Liver (tissue), 10 donors: ENCODE results near the gene MS4A6A. TPM values are rescaled to one million over a fixed set of nuclear protein-coding genes. Genes with fewer than 3 reads are reported as not detected.

Experiments
- DNase-seq: peaks from one replicate; pipeline ENCODE4 v3.0.0-alpha.2; 2017; ENCODE audit warnings: low spot score
- H3K27ac ChIP-seq, 2 donors: one replicate each; pipeline ENCODE4 v1.7.0; 2013; ENCODE audit warnings: inconsistent platforms in 2 of 2, low read length in 2 of 2, control low read depth in 1 of 2, low read depth in 1 of 2, mild to moderate bottlenecking in 1 of 2
- H3K27me3 ChIP-seq, 4 donors: one replicate each; pipeline versions ENCODE4 v1.6.1 to v1.7.0; 2013; ENCODE audit warnings: low read length in 3 of 4, inconsistent platforms in 1 of 4, mild to moderate bottlenecking in 1 of 4, moderate library complexity in 1 of 4; ENCODE audit not compliant: control insufficient read depth in 4 of 4, insufficient read depth in 4 of 4
- H3K36me3 ChIP-seq, 4 donors: one replicate each; pipeline versions ENCODE4 v1.6.1 to v1.7.0; 2013; ENCODE audit warnings: low read length in 3 of 4, mild to moderate bottlenecking in 3 of 4, low read depth in 1 of 4, moderate library complexity in 1 of 4; ENCODE audit not compliant: control insufficient read depth in 4 of 4, insufficient read depth in 3 of 4
- H3K4me1 ChIP-seq, 4 donors: one replicate each; pipeline versions ENCODE4 v1.6.1 to v1.7.0; 2013; ENCODE audit warnings: low read length in 3 of 4, mild to moderate bottlenecking in 3 of 4, moderate library complexity in 1 of 4; ENCODE audit not compliant: control insufficient read depth in 4 of 4, insufficient read depth in 4 of 4
- H3K4me3 ChIP-seq, 3 donors: one replicate each; pipeline versions ENCODE4 v1.6.1 to v1.7.0; 2013; ENCODE audit warnings: low read length in 3 of 3, control low read depth in 1 of 3, low read depth in 1 of 3, mild to moderate bottlenecking in 1 of 3
- H3K9ac ChIP-seq, 2 donors: one replicate each; pipeline ENCODE4 v1.7.0; 2013; ENCODE audit warnings: low read length in 2 of 2, mild to moderate bottlenecking in 2 of 2, moderate library complexity in 2 of 2, control low read depth in 1 of 2, low read depth in 1 of 2
- H3K9me3 ChIP-seq, 4 donors: one replicate each; pipeline versions ENCODE4 v1.6.1 to v1.7.0; 2013; ENCODE audit warnings: low read length in 3 of 4; ENCODE audit not compliant: control insufficient read depth in 4 of 4
- FOXA1 ChIP-seq: IDR thresholded peaks from 2 replicates; pipeline ENCODE4 v1.6.1; 2016; ENCODE audit warnings: antibody characterized with exemption
- HNF4A ChIP-seq, 2 donors: conservative IDR thresholded peaks; 2 replicates each; pipeline ENCODE4 v1.6.1; 2016; ENCODE audit warnings: antibody characterized with exemption in 2 of 2, mild to moderate bottlenecking in 2 of 2
- MAX ChIP-seq: IDR thresholded peaks from 2 replicates; pipeline ENCODE4 v1.6.1; 2016; ENCODE audit warnings: antibody characterized with exemption
- NR2F2 ChIP-seq: IDR thresholded peaks from 2 replicates; pipeline ENCODE4 v1.6.1; 2016; ENCODE audit warnings: antibody characterized with exemption
- RAD21 ChIP-seq, 2 donors: IDR thresholded peaks; 2 replicates each; pipeline ENCODE4 v1.6.1; 2016; ENCODE audit warnings: antibody characterized with exemption in 2 of 2, mild to moderate bottlenecking in 2 of 2
- REST ChIP-seq: IDR thresholded peaks from 2 replicates; pipeline ENCODE4 v1.6.1; 2016; ENCODE audit warnings: antibody characterized with exemption, mild to moderate bottlenecking
- WGBS: extraction: QIAGEN DNeasy Blood & Tissue Kit; methylation state at CpG from one replicate; pipeline ENCODE4 v1.1.7; 2013; 5-methylcytosine and 5-hydroxymethylcytosine counted together
- polyA plus RNA-seq, 2 donors: library from polyadenylated mRNA; stranded (reverse) in 1 of 2; unstranded in 1 of 2; fragments of 200-250 nt in 1 of 2; fragments of >200 nt in 1 of 2; fragmentation: Nextera tagmentation in 1 of 2; extraction: Ambion mirVana in 1 of 2; gene quantifications; one replicate each; pipeline versions ENCODE4 v1.2.1 to v1.2.3, GENCODE V29; 2013 to 2015
- small RNA-seq: library from RNA; depleted of rRNA; stranded (forward); fragments of <200 nt; gene quantifications from one replicate; pipeline ENCODE3, GENCODE V24; 2014
- total RNA-seq, 2 donors: library from RNA; depleted of rRNA; stranded (reverse); fragments of >200 nt; gene quantifications; one replicate each; pipeline ENCODE4 v1.2.3, GENCODE V29; 2014
- donor health status: healthy.
- donor health status: healthy.
- donor health status: healthy.
- donor health status: healthy.
- donor health status: healthy.

MS4A6A gene
- total and polyA plus RNA-seq, 4 donors = 64.6 to 117 (median 99.4) TPM

DNA sequence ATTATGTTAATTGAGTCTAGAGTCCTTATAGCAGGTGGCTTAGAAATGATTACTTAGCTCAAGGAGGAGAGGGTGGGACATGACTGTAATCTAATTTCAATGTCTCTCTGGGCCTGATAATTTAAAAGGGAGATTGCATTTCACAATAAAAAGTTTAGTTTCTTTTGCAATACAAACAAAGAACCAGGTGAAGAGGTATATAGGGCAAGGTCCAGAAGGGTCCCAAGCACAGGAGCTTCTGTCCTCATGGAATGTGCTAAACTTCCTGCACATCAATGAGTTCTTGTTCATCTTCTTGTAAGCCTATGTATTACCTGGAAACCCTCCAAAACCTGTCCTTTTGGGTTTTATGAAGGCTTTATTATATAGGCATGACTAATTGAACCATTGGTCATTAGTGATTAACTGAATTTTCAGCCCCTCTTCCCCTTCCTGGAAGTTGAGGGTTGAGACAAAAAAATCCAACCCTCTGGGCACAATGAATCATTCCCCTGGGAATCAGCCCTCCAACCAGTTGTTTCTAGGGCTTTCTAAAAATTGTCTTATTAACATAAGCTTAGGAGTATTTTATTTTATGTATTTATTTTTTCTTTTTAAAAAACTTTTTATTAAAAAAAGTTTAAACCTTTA is 56.8 kb downstream of the MS4A6A start:
- H3K4me3 ChIP-seq = no peak overlapping the region
- TF ChIP-seq MAX = no peak
- peak in 1 of 2 donors; percentile 12 for TF ChIP-seq HNF4A (conservative IDR thresholded peaks at IDR 0.05)
- no peak overlapping the region for H3K27ac ChIP-seq
- H3K9ac ChIP-seq = no peak overlapping the region
- no peaks in the 10 kb centered on the region for H3K27me3 ChIP-seq
- H3K4me1 ChIP-seq = no peaks in the 10 kb centered on the region
- H3K9me3 ChIP-seq = no peaks in the 10 kb centered on the region
- no peak for DNase-seq
- no peaks in the 10 kb centered on the region for H3K36me3 ChIP-seq

- Histone ChIP-seq H3K27me3 (no peaks in the 10 kb centered on the region), H3K9ac (no peak overlapping the region), H3K4me1 (no peaks in the 10 kb centered on the region), H3K27ac (no peak overlapping the region), H3K9me3 (no peaks in the 10 kb centered on the region), H3K4me3 (no peak overlapping the region), H3K36me3 (no peaks in the 10 kb centered on the region)
- DNase-seq = no peak
- 68% methylated on average over 11 of the region's 11 CpGs for WGBS
- TF ChIP-seq NR2F2 = peak; percentile 9
- no peak for TF ChIP-seq FOXA1
- no peak for TF ChIP-seq HNF4A (conservative IDR thresholded peaks at IDR 0.05)
- no peak for TF ChIP-seq REST
- no peak for TF ChIP-seq RAD21 (IDR thresholded peaks at IDR 0.05)
Measured at GRCh38 chr11:60124802-60125432, 58.0 kb downstream of the MS4A6A start.

Small RNA genes lying within 50 kb of the gene (small RNA-seq; reads per million reads assigned to genes)
- 0.42 reads per million, percentile 47 among the genes with 10 or more reads in this experiment for gene MIR6503

Other genes with a start within 250 kb of the MS4A6A start
- not detected for gene OOSP1, start 244.7 kb downstream of the MS4A6A start, total RNA-seq
- gene OOSP1, start 244.7 kb downstream of the MS4A6A start, polyA plus RNA-seq = not detected
- not detected for gene OOSP4A, start 219.1 kb downstream of the MS4A6A start, total RNA-seq
- gene OOSP4A, start 219.1 kb downstream of the MS4A6A start, polyA plus RNA-seq = not detected
- not detected for gene OOSP4B, start 165.9 kb downstream of the MS4A6A start, total RNA-seq
- gene OOSP4B, start 165.9 kb downstream of the MS4A6A start, polyA plus RNA-seq = not detected
- gene OOSP2, start 142.7 kb downstream of the MS4A6A start, total RNA-seq = not detected
- gene OOSP2, start 142.7 kb downstream of the MS4A6A start, polyA plus RNA-seq = not detected
- 10 to 100 TPM in 1 of 2 donors, under 1 TPM in 1; 0.08 to 43.9 TPM for gene MS4A3, start 126.4 kb downstream of the MS4A6A start, total RNA-seq
- under 1 TPM; 0.22 to 0.25 TPM for gene MS4A3, start 126.4 kb downstream of the MS4A6A start, polyA plus RNA-seq
- under 1 TPM; 0.08 to 0.37 TPM for gene MS4A2, start 94.4 kb downstream of the MS4A6A start, total RNA-seq
- under 1 TPM in 1 of 2 donors, not detected in 1; 0.32 TPM for gene MS4A2, start 94.4 kb downstream of the MS4A6A start, polyA plus RNA-seq
- gene MS4A4E, start 60.1 kb upstream of the MS4A6A start, total RNA-seq = 1 to 10 TPM in 1 of 2 donors, under 1 TPM in 1; 0.23 to 2.1 TPM
- gene MS4A4E, start 60.1 kb upstream of the MS4A6A start, polyA plus RNA-seq = 1 to 10 TPM in 1 of 2 donors, under 1 TPM in 1; 0.35 to 1.2 TPM
- 10 to 100 TPM in 1 of 2 donors, 1 to 10 TPM in 1; 8.6 to 12.0 TPM for gene MS4A4A, start 97.6 kb upstream of the MS4A6A start, total RNA-seq
- 10 to 100 TPM in 1 of 2 donors, 1 to 10 TPM in 1; 9.5 to 16.1 TPM for gene MS4A4A, start 97.6 kb upstream of the MS4A6A start, polyA plus RNA-seq
- gene MS4A6E, start 144.2 kb upstream of the MS4A6A start, total RNA-seq = under 1 TPM in 1 of 2 donors, not detected in 1; 0.75 TPM
- gene MS4A6E, start 144.2 kb upstream of the MS4A6A start, polyA plus RNA-seq = under 1 TPM in 1 of 2 donors, not detected in 1; 0.22 TPM
- 10 to 100 TPM; 32.0 to 50.0 TPM for gene MS4A7, start 195.4 kb upstream of the MS4A6A start, total RNA-seq
- 10 to 100 TPM; 16.3 to 25.1 TPM for gene MS4A7, start 195.4 kb upstream of the MS4A6A start, polyA plus RNA-seq
- 1 to 10 TPM in 1 of 2 donors, under 1 TPM in 1; 0.19 to 1.1 TPM for gene MS4A14, start 213.4 kb upstream of the MS4A6A start, total RNA-seq
- under 1 TPM; 0.06 to 0.17 TPM for gene MS4A14, start 213.4 kb upstream of the MS4A6A start, polyA plus RNA-seq
- not detected for gene MS4A5, start 246.5 kb upstream of the MS4A6A start, total RNA-seq
- not detected for gene MS4A5, start 246.5 kb upstream of the MS4A6A start, polyA plus RNA-seq